ENCODE measurements around the gene ANKRD60. TPM values are rescaled to one million over a fixed set of nuclear protein-coding genes. Genes with fewer than 3 reads are reported as not detected.

ANKRD60 gene
- total and polyA plus RNA-seq, 2 of the 4 experiments (the other 2 are of a cell fraction), result not detected

DNA sequence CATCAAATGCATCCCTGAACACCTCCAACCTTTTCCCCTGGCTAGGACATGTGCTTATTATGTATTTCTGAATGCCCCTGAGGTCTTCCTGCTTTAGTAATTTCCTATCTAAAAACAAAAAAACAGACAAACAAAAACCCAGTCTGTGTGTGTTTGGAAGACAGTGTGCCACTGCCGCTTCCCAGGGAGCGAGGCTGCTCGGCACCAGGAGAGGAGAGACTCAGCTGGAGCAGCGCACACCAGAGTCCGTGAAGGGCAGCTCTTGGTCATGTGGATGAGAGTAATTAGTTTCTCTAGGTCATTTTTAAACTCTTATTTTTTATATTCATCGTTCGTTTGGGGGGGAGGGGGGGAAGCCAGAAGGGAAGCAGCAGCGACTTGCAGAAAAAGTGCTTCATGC lies 10.0 kb upstream of the ANKRD60 start:
- Histone ChIP-seq H3K4me1 (ENCODE audit: control insufficient read depth, insufficient read depth, low read length) (peaks cover 7% of the 10 kb centered on the region), H4K91ac (ENCODE audit: insufficient read depth, low read depth, low read length) (peak overlapping the region; percentile 76), H3K56ac (ENCODE audit: extremely low read depth, insufficient read depth, low read length) (peak overlapping the region; percentile 66; the same call in 1 of the 2 replicates), H2BK5ac (ENCODE audit: low read depth, low read length, poor library complexity, severe bottlenecking) (peak overlapping the region; percentile 41), H3K27ac (ENCODE audit: insufficient read depth, low read length) (peak overlapping the region; percentile 32; the same call in 1 of the 2 replicates), H3K27me3 (ENCODE audit: control insufficient read depth, insufficient read depth, low read length) (no peaks in the 10 kb centered on the region), H4K5ac (ENCODE audit: low read depth, low read length) (no peak overlapping the region), H2AFZ (replicated peaks; ENCODE audit: low read length, poor library complexity) (no peak overlapping the region), H4K8ac (ENCODE audit: low read depth in 2 of 2, low read length in 2 of 2) (peak overlapping the region in 1 of 2 experiments; percentile 71; a peak in 2 of 4 replicates), H2BK120ac (ENCODE audit: low read depth, low read length) (peak overlapping the region; percentile 53; the same call in 1 of the 2 replicates), H3K14ac (replicated peaks; ENCODE audit: low read depth, low read length) (peak overlapping the region; percentile 25; the same call in 1 of the 2 replicates), H3K79me1 (ENCODE audit: low read depth in 1 of 2, low read length in 2 of 2) (peaks cover 0 to 10% of the 10 kb centered on the region in 2 experiments; a peak in 2 of 4 replicates), H3K36me3 (ENCODE audit: control insufficient read depth, insufficient read depth, low read length) (peaks cover 16% of the 10 kb centered on the region), H3K9me3 (ENCODE audit: control insufficient read depth, insufficient read depth, low read length) (no peaks in the 10 kb centered on the region), H2AK5ac (ENCODE audit: low read depth, low read length) (peak overlapping the region; percentile 69; the same call in 1 of the 2 replicates), H3K9me1 (ENCODE audit: insufficient read depth, low read length) (0 out of 2 replicates have a peak, but pooled peaks cover 8% of the 10 kb centered on the region), H3K9ac (ENCODE audit: low read depth, low read length) (no peak overlapping the region), H2AK9ac (replicated peaks; ENCODE audit: low read depth, low read length, poor library complexity) (no peak overlapping the region), H3K4ac (ENCODE audit: low read depth, low read length) (peak overlapping the region; percentile 70; the same call in 1 of the 2 replicates), H3K23ac (ENCODE audit: low read depth, low read length) (peak overlapping the region; percentile 44; the same call in 1 of the 2 replicates), H2BK20ac (ENCODE audit: low read depth, low read length) (peak overlapping the region; percentile 59; the same call in 1 of the 2 replicates), H3K18ac (ENCODE audit: low read depth, low read length) (no peak overlapping the region; the same call in 1 of the 2 replicates), H3K4me2 (ENCODE audit: low read depth, low read length) (peak overlapping the region; percentile 14), H4K20me1 (ENCODE audit: insufficient read depth, low read length) (peaks cover 4% of the 10 kb centered on the region; the same call in 1 of the 2 replicates), H2BK15ac (ENCODE audit: low read depth, low read length) (no peak overlapping the region; the same call in 2 of the 3 replicates), H3K4me3 (ENCODE audit: insufficient read depth, low read depth, low read length) (no peak overlapping the region)
- ChIA-PET CTCF (interaction anchor here (0.6 to 1.6 kb wide), 4 partner anchors 148 to 409 kb away, joined by 3 to 5 read pairs (median 4); no protein-coding TSS in a partner anchor), POLR2A (ENCODE audit: unreplicated experiment) (interaction anchor here (0.6 kb wide), 1 partner anchor 374 kb away, joined by 4 read pairs; no protein-coding TSS in a partner anchor)
- in situ Hi-C loops (cut with MboI; ENCODE audit: low sequenced_read_pairs), result loop anchor here (10.0 to 25.0 kb wide), 3 partner anchors 196 to 799 kb away; partner anchors contain the start of genes ATP5F1E, PRELID3B and STX16
- ATAC-seq (ENCODE audit: low read depth) (no peak), DNase-seq (no peak)
- no CpG with 5 or more reads among the region's 8 CpGs for WGBS, 2 experiments (ENCODE audit: extremely low coverage in 2 of 2, insufficient read length in 1 of 2)
- no TSS peak for BruUV-seq (replicated peaks)
- intact Hi-C loops (cut with micrococcal nuclease), result loop anchor here (5.0 to 10.0 kb wide), 5 partner anchors 194 to 986 kb away; partner anchors contain the start of genes APCDD1L and PRELID3B
- dilution Hi-C loops (cut with HindIII; ENCODE audit: low sequenced_read_pairs, unreplicated experiment), result loop anchor here (25.0 kb wide), 1 partner anchor 424 kb away; the partner anchor contains the start of gene STX16
- no peak for TF ChIP-seq RFX5 (IDR thresholded peaks at IDR 0.05; ENCODE audit: low read depth, low read length)
- no peak for TF ChIP-seq RAD21 (IDR thresholded peaks at IDR 0.05; ENCODE audit: low read length)
- TF ChIP-seq, protein P1, sequence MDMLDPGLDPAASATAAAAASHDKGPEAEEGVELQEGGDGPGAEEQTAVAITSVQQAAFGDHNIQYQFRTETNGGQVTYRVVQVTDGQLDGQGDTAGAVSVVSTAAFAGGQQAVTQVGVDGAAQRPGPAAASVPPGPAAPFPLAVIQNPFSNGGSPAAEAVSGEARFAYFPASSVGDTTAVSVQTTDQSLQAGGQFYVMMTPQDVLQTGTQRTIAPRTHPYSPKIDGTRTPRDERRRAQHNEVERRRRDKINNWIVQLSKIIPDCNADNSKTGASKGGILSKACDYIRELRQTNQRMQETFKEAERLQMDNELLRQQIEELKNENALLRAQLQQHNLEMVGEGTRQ (IDR thresholded peaks at IDR 0.05; ENCODE audit: low read depth, low read length), result no peak
- no peak for TF ChIP-seq MXI1 (IDR thresholded peaks at IDR 0.05; ENCODE audit: borderline replicate concordance, low read depth, low read length)
- TF ChIP-seq, protein P2, sequence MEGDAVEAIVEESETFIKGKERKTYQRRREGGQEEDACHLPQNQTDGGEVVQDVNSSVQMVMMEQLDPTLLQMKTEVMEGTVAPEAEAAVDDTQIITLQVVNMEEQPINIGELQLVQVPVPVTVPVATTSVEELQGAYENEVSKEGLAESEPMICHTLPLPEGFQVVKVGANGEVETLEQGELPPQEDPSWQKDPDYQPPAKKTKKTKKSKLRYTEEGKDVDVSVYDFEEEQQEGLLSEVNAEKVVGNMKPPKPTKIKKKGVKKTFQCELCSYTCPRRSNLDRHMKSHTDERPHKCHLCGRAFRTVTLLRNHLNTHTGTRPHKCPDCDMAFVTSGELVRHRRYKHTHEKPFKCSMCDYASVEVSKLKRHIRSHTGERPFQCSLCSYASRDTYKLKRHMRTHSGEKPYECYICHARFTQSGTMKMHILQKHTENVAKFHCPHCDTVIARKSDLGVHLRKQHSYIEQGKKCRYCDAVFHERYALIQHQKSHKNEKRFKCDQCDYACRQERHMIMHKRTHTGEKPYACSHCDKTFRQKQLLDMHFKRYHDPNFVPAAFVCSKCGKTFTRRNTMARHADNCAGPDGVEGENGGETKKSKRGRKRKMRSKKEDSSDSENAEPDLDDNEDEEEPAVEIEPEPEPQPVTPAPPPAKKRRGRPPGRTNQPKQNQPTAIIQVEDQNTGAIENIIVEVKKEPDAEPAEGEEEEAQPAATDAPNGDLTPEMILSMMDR (conservative IDR thresholded peaks at IDR 0.05; ENCODE audit: low read depth, low read length), result no peak
- TF ChIP-seq SMC3 (IDR thresholded peaks at IDR 0.05; ENCODE audit: low read depth, low read length), result no peak
- TF ChIP-seq FOS (IDR thresholded peaks at IDR 0.05; ENCODE audit: low read depth, low read length), result no peak
- TF ChIP-seq ELK1 (IDR thresholded peaks at IDR 0.05; ENCODE audit: borderline replicate concordance, low read depth, low read length), result no peak
- no peak for TF ChIP-seq POLR2A (IDR thresholded peaks at IDR 0.05; ENCODE audit: low read depth, low read length)
- no peak for TF ChIP-seq RCOR1 (IDR thresholded peaks at IDR 0.05; ENCODE audit: insufficient replicate concordance, low read length)
- no peak for TF ChIP-seq BHLHE40 (IDR thresholded peaks at IDR 0.05; ENCODE audit: low read depth, low read length)
- TF ChIP-seq MAFK (IDR thresholded peaks at IDR 0.05; ENCODE audit: low read depth, low read length), result no peak
- no peak for TF ChIP-seq CEBPB (IDR thresholded peaks at IDR 0.05; ENCODE audit: low read depth, low read length)
- TF ChIP-seq MAZ (IDR thresholded peaks at IDR 0.05; ENCODE audit: borderline replicate concordance, low read depth, low read length), result no peak

Data from IMR-90 (cell line).